NCI-H187 (cell line): ENCODE results near the gene FKBP15.
"Not testable (repeated sequence)": the region's sequence is repeated elsewhere in the genome, so short reads cannot be mapped to it uniquely, and the experiment has no call there.

Experiments used
- DNase-seq, 2 experiments: peaks; one replicate each; lab custom pipeline; 2025; lab: John Stamatoyannopoulos, UW

FKBP15 gene

DNA sequence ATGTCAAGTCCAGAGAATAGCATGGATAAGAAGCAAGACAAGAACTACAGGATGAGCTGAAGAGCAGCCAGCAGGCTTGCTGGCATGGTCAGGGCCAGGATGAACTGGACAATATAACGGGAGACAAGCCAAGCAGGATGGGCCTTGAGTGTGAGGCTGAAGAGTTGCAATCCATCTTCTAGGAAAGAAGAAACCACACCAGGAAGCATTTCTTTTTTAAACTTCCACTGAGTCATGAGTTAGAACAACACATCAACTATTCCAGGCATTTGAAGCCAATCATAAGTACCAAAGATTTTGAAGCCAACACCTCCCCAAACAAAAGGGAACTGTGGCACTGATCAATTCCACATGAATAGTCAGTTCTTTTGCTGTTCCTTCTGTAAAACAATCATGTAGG, 43.0 kb downstream of the FKBP15 start:
- DNase-seq: no peak

- no peak for DNase-seq
Measured at GRCh38 chr9:113177251-113177650, 43.8 kb downstream of the FKBP15 start.

- no peak for DNase-seq
Measured at GRCh38 chr9:113176803-113177202, 44.3 kb downstream of the FKBP15 start.

DNA sequence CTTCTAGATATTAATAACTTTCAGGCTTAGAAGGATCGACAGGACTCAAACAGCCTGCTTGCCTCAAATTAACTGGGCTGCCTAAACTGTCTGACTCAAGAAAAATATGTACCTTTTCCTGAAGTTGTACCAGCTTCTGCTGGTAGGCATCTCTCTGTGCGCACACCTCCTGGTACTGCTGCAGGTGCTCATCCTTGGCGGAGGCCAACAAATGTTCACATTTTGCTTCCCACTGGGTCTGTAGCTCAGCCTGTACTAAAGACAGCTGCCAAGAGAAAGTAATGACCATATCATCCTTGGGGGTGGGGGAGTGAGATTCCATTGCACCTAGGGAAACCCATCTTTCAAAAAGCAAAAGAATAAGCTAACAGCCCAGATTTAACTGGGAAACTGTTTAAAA, 47.7 kb downstream of the FKBP15 start:
- DNase-seq: no peak

DNA sequence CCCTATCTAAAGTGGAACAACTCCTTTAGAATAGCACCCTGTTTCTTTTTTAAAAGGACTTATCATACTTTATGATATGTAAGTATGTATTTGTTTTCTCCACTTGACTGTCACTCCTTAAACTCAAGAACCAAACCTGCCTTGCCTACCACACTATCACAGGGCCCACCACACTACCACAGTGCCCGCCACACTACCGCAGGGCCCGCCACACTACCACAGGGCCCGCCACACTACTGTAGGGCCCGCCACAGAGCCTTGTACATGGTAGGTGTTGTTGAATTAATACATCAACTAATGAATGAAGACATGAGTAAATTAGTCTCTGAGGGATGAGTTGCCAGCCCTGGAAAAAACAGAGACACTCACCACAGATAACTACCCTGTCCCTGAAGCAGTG, 52.3 kb downstream of the FKBP15 start:
- no peak for DNase-seq

DNA sequence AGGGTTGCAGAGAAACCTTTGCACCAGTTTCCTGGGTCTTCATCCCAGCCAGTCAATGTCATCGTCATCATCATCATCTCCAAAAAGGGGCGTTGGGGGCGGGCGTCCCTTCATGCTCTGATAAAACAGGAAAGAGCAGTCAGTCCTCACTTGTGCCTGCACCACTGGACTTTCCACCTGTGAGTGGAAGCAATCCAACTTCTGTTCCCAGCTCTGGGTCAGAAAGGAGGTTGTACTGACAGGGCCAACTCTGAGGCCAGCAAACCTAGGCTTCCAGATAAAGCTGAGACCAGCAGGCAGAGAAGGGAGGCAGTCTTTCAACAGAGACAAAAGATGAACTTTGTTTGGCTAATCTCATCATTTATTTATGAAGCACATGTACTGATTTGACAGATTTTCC, 55.0 kb downstream of the FKBP15 start:
- no peak for DNase-seq

DNA sequence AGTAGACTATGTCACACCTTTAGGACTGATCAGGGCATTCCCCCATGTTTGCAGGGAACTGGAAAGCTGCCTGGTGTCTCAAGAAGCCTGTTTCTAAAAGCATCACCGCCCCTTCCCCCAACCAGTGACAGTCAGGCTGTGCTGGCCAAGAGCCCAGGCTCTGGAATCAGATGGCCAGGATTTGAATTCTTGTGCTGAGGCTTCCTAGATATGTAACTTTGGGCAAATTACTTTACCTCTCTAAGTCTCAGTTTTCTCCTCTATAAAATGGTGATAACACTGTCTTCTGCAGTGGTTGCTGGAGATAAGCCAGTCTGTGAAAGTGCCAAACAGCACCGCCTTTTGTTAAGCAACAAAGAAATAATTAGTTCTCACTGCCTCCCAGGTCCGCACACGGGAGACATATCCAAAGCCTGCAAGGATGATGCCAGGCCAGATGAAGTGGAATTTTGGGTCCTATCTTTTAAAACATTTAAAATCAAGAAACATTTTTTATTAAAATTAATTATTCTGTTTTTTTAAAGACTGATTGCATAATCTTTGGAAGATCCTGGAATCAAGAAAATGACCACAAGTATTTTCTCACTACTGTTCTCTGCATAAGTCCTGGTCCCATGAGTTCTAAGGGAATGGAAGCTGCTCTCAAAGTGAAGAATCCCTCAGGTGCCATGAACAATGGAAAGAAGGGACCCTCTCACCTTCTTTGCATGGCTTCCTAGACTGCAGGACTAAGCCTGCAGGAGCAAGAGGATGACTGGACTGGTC, 56.4 kb downstream of the FKBP15 start:
- no peak for DNase-seq

DNA sequence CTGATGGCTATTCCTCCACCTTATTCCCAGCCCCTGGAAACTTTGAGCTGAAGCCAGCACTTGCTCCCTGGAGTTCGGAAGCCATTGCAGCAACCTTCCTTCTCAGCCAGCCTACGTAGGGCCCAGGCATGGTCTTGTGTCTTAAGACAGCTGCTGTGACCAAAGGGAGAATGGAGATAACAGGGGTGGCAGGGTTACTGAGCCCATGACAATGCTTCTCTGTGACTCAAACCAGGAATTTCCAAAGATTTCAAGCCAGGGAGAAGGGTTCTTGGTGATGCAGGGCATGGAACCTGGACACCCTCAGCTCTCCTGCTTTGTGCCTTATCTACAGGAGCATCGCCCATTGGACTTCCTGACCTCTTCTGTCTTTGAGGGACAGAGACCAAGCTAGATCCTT, 58.1 kb downstream of the FKBP15 start:
- DNase-seq: no peak

- DNase-seq: no peak
Measured at GRCh38 chr9:113160571-113160970, 60.5 kb downstream of the FKBP15 start.

DNA sequence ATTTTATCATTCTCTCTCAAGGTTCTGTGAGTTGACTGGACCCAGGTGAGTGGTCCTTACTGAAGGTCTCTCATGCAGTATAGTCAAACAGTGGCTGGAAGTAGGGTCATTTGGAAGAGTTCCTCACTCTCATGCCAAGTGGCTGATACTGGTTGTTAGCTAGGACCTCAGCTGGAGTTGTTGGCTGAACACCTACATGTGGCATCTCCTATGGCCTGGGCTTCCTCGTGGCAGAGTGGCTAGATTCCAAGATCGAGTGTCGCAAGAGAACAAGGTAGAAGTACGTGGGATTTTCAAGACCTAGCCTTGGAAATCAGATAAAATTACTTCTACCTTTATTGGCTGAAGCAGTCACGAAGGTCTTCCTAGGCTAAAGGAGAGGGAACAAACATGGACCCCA, 62.6 kb downstream of the FKBP15 start:
- no peak for DNase-seq

GRCh38 chr9:113156880-113157279, 64.2 kb downstream of the FKBP15 start:
- DNase-seq: no peak

GRCh38 chr9:113155911-113156588, 65.0 kb downstream of the FKBP15 start:
- DNase-seq: no peak

GRCh38 chr9:113154946-113155345, 66.1 kb downstream of the FKBP15 start:
- no peak for DNase-seq

DNA sequence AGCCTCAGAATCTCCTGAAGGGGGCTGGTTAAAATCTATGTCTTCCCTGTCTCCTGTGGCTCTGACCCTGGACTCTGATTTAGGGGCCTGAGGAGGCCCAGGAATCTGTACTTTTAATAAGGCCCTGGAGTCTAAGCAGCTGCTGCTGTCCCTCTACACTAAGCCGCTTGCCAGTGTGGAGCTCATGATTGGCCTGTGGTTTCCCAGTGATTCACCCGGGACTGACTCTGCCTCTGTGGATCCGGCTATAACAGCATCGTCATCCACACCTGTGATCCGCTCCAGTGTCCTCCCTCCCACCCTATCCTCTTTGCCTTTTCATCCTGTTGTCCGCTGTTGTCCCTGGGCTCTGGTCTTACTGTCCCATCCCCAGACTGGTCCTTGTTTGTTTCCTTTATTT, 66.6 kb downstream of the FKBP15 start:
- no peak for DNase-seq

DNA sequence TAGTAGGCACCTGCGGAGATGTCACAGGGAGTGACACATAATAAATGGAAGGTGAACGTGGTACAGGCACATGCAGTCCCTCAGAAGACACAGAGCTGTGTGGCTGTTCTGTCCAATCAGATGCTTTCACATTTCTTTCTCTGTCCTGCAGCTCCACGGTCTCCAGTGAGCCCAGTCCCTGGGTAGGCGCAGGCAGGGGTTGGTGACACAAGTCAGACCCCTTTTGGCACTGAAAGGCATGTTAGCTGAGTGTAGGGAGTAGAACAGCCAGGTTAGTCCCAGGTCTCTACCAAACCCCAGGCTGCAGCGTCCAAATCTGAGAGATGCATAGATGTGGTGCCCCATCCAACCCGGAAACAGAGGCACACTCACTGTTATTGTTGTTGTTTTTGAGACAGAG, 67.5 kb downstream of the FKBP15 start:
- DNase-seq: no peak

- no peak for DNase-seq
Measured at GRCh38 chr9:113152699-113153098, 68.4 kb downstream of the FKBP15 start.

DNA sequence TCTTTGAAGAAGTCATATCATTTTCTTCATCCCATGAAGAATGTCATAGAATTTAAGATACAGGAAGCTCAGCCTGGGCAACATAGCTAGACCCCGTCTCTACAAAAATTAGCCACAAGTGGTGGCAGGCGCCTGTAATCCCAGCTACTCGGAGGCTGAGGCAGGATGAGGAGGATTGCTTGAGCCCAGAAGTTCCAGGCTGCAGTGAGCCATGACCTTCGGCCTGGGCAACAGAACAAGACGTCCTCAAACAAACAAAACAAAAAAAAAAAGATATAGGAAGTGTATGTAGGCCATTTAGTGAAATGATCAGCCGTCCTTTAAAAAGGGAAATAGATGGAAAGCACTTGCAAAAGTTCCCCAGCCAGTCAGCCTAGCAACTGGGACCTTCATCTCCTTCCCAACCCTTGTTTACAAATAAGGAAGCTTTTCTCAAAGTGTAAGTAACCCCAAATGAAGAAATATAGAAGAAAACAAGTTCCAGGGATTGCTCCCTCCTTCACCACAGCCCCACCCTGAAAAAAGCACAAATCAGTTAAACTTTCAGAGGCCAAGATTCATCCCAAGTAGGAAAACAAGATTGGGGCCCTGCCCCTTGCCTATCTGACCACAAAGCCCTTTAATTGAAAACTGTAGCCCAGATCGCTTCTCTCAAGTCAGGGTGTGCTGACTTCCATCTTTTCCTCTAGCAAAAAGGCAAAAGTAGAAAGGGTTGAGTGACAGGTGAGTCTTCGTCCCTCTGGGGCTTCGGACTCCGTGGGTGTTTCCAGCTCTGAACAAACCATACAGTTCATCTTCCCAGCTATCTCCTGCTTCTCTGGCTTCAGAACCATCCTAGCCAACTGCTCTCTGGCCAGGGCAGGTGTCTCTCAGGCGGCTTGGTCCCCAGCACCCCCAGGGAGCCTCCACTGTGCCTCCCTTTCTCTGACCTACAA, 69.1 kb downstream of the FKBP15 start:
- DNase-seq: no peak

GRCh38 chr9:113150670-113151611, 70.1 kb downstream of the FKBP15 start, which contains the start of gene SLC31A2:
Gene SLC31A2 (plus strand): TSS chr9:113151007. CDS start chr9:113151075, 68 bp downstream.
- peak in 1 of 2 experiments; percentile 64 for DNase-seq

DNA sequence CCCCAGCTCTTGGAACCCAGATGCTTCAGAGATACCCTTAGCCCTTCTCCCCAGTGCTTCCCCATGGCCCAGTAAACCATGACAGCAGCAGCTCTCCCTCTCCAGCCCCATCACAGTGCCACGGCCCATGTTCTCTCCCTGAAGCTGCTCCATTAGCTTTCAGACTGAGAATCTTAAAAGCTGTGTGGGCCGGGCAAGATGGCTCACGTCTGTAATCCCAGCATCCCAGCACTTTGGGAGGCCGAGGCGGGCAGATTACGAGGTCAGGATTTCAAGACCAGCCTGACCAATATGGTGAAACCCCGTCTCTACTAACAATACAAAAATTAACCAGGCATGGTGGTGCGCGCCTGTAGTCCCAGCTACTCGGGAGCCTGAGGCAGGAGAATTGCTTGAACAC, 71.5 kb downstream of the FKBP15 start:
- not testable (repeated sequence) for DNase-seq

GRCh38 chr9:113148781-113149510, 72.1 kb downstream of the FKBP15 start:
- no peak for DNase-seq

DNA sequence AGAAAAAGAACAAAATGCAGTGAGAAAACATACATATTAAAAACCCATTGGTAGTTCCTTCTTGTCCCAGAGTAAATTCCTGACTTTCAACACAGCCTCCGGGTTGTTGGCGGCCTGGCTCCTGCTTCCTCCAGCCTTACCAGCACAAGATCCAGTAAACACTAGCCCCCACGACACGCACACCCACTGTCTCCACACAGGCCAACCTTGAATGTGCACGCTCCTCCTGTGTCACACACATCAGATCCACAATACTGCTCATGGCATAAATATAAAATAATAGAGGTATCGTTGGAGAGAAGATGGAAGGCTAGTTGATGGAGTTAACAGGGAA, 72.7 kb downstream of the FKBP15 start:
- DNase-seq: no peak
